ENCODE data around the gene PLN. TPM values are rescaled to one million over a fixed set of nuclear protein-coding genes. Genes with fewer than 3 reads are reported as not detected.

Gene PLN
- total RNA-seq, 4 donors from 2014 or later: 32.6 to 52.0 (median 47.1) TPM

DNA sequence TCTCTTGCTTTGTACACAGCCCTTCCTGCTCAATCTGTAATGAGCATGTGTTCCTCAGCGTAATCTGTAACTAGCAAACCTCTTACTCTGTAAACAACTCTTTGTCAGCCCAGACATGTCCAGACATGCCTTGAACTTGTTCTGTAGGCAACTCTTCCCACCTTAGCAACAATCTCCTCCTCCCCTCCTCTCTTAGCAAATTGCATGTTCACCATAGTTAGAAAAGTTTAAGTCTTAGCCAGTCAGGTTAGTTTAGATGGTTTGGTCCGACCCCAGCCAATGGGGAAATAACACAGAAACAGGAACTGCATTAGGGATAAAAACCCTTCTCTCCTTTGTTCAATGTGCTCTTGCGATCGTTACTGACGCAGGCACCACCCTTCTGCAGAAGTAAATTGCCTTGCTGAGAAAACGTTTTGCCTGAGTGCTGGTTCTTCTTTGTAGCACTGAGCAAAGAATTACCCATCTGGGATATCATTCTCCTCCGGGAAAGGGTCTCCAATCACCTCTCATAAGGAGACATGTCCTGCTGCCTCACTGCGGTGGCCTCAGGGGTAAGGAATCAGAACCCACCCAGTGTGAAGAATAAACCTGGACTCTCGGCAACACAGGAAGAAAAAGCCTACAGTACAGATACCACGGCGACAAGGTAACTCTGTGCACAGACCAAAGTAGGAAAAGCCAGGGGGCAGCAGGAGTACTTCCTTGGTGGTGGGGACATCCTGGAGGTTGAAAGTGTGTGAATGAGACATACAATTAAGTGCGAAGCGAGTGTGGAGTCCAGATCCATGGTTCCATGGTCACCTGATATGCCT, 26.2 kb downstream of the PLN start:
- no peak overlapping the region for H3K27ac ChIP-seq
- intact Hi-C loops (cut with DNase I; ENCODE audit: low total_unique reads) (loop anchor here (1.0 kb wide), 1 partner anchor 17 kb away; no protein-coding TSS in a partner anchor), in situ Hi-C loops (cut with MboI; ENCODE audit: low pct_ligation_motif_present in 1 of 4, low pct_unique_long_range_greater_than_20kb in 1 of 4, low sequenced_read_pairs in 3 of 4) (loop anchor here in 2 of 4 donors (25.0 kb wide), 2 partner anchors 213 to 587 kb away; no protein-coding TSS in a partner anchor)
- H3K4me3 ChIP-seq: no peak overlapping the region
- no peak for DNase-seq
- no peaks in the 10 kb centered on the region for H3K4me1 ChIP-seq
- no peaks in the 10 kb centered on the region for H3K36me3 ChIP-seq
- peaks cover 25 to 30% of the 10 kb centered on the region in 2 donors for H3K9me3 ChIP-seq
- WGBS, 2 donors (ENCODE audit: low coverage in 1 of 2): 97 to 100% methylated on average over 1 to 13 of the region's 13 CpGs
- H3K27me3 ChIP-seq: no peaks in the 10 kb centered on the region
- TF ChIP-seq EP300 (IDR thresholded peaks at IDR 0.05; ENCODE audit: low read depth) (no peak), CTCF (IDR thresholded peaks at IDR 0.05) (no peak), POLR2A (IDR thresholded peaks at IDR 0.05) (no peak), POLR2AphosphoS5 (IDR thresholded peaks at IDR 0.05) (no peak)

- Histone ChIP-seq H3K27me3 (no peaks in the 10 kb centered on the region), H3K36me3 (no peaks in the 10 kb centered on the region), H3K9me3 (peaks cover 25 to 32% of the 10 kb centered on the region in 2 donors), H3K27ac (no peak overlapping the region), H3K4me3 (no peak overlapping the region), H3K4me1 (peaks cover 0 to 7% (median 2%) of the 10 kb centered on the region in 4 donors)
- no peak for DNase-seq
- in situ Hi-C loops (cut with MboI; ENCODE audit: low pct_ligation_motif_present in 1 of 4, low pct_unique_long_range_greater_than_20kb in 1 of 4, low sequenced_read_pairs in 3 of 4) (no loop called here), intact Hi-C loops (cut with DNase I; ENCODE audit: low total_unique reads) (loop anchor here (5.0 kb wide), 1 partner anchor 984 kb away; no protein-coding TSS in a partner anchor)
- WGBS, 2 donors (ENCODE audit: low coverage in 1 of 2): 28 to 55% methylated on average over 3 to 4 of the region's 4 CpGs
- TF ChIP-seq POLR2AphosphoS5 (IDR thresholded peaks at IDR 0.05) (no peak), EP300 (IDR thresholded peaks at IDR 0.05; ENCODE audit: low read depth) (no peak), CTCF (IDR thresholded peaks at IDR 0.05) (no peak), POLR2A (IDR thresholded peaks at IDR 0.05) (no peak)
Measured at GRCh38 chr6:118577972-118578371, 29.9 kb downstream of the PLN start.

- DNase-seq: no peak
- Histone ChIP-seq H3K4me1 (peaks cover 0 to 7% (median 2%) of the 10 kb centered on the region in 4 donors), H3K4me3 (no peak overlapping the region), H3K27ac (no peak overlapping the region), H3K27me3 (no peaks in the 10 kb centered on the region), H3K9me3 (peaks cover 21 to 30% of the 10 kb centered on the region in 2 donors), H3K36me3 (no peaks in the 10 kb centered on the region)
- TF ChIP-seq POLR2A (IDR thresholded peaks at IDR 0.05): no peak
- TF ChIP-seq POLR2AphosphoS5 (IDR thresholded peaks at IDR 0.05): no peak
- no peak for TF ChIP-seq EP300 (IDR thresholded peaks at IDR 0.05; ENCODE audit: low read depth)
- TF ChIP-seq CTCF (IDR thresholded peaks at IDR 0.05): no peak
- in situ Hi-C loops (cut with MboI; ENCODE audit: low pct_ligation_motif_present in 1 of 4, low pct_unique_long_range_greater_than_20kb in 1 of 4, low sequenced_read_pairs in 3 of 4): no loop called here
- WGBS, 2 donors (ENCODE audit: low coverage in 1 of 2): 97% methylated on average over 12 of the region's 12 CpGs; no CpG with 5 or more reads in 1 of the 2 donors
- intact Hi-C loops (cut with DNase I; ENCODE audit: low total_unique reads): loop anchor here (5.0 kb wide), 1 partner anchor 984 kb away; no protein-coding TSS in a partner anchor
Measured at GRCh38 chr6:118578617-118579016, 30.5 kb downstream of the PLN start.

- 82% methylated on average over 2 of the region's 2 CpGs; no CpG with 5 or more reads in 1 of the 2 donors for WGBS, 2 donors (ENCODE audit: low coverage in 1 of 2)
- H3K4me3 ChIP-seq: no peak overlapping the region
- H3K9me3 ChIP-seq: peaks cover 9 to 19% of the 10 kb centered on the region in 2 donors
- H3K36me3 ChIP-seq: no peaks in the 10 kb centered on the region
- H3K27me3 ChIP-seq: no peaks in the 10 kb centered on the region
- TF ChIP-seq POLR2AphosphoS5 (IDR thresholded peaks at IDR 0.05) (no peak), EP300 (IDR thresholded peaks at IDR 0.05; ENCODE audit: low read depth) (no peak), POLR2A (IDR thresholded peaks at IDR 0.05) (no peak), CTCF (IDR thresholded peaks at IDR 0.05) (no peak)
- no peak overlapping the region for H3K27ac ChIP-seq
- intact Hi-C loops (cut with DNase I; ENCODE audit: low total_unique reads) (loop anchor here (5.0 kb wide), 2 partner anchors 292 to 983 kb away; no protein-coding TSS in a partner anchor), in situ Hi-C loops (cut with MboI; ENCODE audit: low pct_ligation_motif_present in 1 of 4, low pct_unique_long_range_greater_than_20kb in 1 of 4, low sequenced_read_pairs in 3 of 4) (no loop called here)
- peaks cover 0 to 7% (median 2%) of the 10 kb centered on the region in 4 donors for H3K4me1 ChIP-seq
- DNase-seq: no peak
Measured at GRCh38 chr6:118579786-118580185, 31.7 kb downstream of the PLN start.
